HG03354 (cell line): ENCODE results near the gene ELOF1.
"Not testable (repeated sequence)": the region's sequence is repeated elsewhere in the genome, so short reads cannot be mapped to it uniquely, and the experiment has no call there.

ENCODE experiments used
- ATAC-seq: cut with Tn5 transposase; IDR thresholded peaks from one replicate; pipeline ENCODE4 v1.9.1; 2021; ENCODE audit warnings: mild to moderate bottlenecking; ENCODE audit not compliant: unreplicated experiment, poor library complexity, severe bottlenecking

ELOF1 gene

DNA sequence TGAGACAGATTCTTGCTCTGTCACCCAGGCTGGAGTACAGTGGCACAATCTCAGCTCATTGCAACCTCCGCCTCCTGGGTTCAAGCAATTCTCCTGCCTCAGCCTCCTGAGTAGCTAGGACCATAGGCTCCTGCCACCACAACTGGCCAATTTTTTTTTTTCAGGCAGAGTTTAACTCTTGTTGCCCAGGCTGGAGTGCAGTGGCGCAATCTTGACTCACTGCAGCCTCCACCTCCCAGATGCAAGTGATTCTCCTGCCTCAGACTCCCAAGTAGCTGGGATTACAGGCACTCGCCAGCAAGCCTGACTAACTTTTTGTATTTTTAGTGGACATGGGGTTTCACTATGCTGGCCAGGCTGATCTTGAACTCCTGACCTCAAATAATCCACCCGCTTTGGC lies 14.7 kb upstream of the ELOF1 start:
- ATAC-seq, result not testable (repeated sequence)

DNA sequence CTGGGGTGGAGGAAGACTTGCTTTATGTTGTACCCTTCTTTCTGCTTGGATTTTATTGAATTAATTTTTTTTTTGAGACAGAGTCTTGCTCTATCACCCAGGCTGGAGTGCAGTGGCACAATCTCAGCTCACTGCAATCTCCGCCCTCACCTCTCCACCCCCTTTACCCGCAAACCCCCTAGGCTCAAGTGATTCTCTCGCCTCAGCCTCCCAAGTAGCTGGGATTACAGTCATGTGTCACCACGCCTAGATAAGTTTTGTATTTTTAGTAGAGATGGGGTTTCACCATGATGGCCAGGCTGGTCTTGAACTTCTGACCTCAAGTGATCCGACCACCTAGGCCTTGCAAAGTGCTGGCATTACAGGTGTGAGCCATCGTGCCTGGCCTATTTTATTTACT lies 14.3 kb upstream of the ELOF1 start:
- not testable (repeated sequence) for ATAC-seq

GRCh38 chr19:11570039-11570462 lies 11.0 kb upstream of the ELOF1 start:
- no peak for ATAC-seq

DNA sequence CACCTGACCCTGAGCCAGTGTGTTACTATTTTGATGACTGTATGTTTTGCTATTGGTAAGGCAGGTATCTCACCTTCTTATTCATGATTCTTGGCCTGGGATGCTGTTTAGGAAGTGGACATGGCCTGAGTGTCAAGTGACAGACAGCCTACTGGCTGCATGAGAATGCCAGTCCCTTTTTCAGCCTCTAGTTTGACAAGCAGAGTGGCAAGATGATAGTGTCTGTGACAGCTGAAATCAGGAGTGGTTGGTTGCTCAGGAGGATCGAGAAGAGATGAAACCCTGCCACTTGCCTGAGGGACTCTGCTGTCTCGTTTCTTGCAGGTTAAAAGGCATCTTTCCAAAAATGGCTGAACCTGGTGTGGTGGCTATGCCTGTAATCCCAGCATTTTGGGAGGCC lies 7.1 kb upstream of the ELOF1 start:
- no peak for ATAC-seq

GRCh38 chr19:11565649-11565980 lies 6.6 kb upstream of the ELOF1 start:
- not testable (repeated sequence) for ATAC-seq

- ATAC-seq, result not testable (repeated sequence)
Observed at GRCh38 chr19:11564082-11564807, 5.2 kb upstream of the ELOF1 start.

DNA sequence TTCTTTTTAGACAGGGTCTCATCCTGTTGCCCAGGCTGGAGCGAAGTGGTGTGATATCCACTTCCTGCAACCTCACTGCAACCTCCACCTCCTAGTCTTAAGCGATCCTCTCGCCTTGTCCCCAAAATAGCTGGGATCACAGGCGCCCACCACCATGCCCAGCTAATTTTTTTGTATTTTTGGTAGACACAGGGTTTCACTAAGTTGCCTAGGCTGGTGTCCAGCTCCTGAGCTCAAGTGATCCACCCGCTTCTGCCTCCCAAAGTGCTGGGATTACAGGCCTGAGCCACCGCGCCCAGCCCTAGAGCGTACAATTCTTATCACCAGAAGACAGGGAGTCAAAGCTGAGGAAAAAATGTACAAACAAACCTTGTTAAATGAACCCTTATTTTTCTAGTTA lies 4.5 kb upstream of the ELOF1 start:
- no peak for ATAC-seq

DNA sequence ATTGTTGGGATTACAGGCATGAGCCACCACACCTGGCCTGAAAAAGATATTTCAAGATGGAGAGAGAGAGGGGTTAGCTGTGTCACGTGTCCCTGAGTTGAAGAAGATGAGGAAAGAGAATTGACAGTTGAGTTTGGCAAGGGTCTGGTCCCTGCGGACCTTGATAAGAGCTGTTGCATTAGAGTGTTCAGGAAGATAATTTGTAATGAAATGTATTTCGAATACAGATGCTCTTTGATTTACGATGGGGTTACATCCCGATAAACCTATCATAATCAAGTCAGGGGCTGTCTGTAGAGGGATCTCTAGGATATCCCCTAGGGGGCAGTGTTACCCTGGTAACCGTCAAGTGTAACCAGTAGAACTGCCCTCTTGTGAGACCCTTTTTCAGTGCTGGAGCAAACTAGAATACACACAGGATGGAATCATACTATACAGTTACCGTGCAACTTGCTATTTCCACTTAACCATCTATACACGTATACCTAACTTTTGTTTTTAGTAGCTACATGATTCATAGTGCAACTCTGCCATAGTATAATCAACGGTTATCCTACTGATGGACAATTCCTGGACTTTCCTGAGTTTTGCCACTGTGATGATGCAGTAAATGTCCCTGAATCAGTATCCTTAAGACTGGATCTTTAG lies 1.5 kb upstream of the ELOF1 start:
- ATAC-seq, result no peak

DNA sequence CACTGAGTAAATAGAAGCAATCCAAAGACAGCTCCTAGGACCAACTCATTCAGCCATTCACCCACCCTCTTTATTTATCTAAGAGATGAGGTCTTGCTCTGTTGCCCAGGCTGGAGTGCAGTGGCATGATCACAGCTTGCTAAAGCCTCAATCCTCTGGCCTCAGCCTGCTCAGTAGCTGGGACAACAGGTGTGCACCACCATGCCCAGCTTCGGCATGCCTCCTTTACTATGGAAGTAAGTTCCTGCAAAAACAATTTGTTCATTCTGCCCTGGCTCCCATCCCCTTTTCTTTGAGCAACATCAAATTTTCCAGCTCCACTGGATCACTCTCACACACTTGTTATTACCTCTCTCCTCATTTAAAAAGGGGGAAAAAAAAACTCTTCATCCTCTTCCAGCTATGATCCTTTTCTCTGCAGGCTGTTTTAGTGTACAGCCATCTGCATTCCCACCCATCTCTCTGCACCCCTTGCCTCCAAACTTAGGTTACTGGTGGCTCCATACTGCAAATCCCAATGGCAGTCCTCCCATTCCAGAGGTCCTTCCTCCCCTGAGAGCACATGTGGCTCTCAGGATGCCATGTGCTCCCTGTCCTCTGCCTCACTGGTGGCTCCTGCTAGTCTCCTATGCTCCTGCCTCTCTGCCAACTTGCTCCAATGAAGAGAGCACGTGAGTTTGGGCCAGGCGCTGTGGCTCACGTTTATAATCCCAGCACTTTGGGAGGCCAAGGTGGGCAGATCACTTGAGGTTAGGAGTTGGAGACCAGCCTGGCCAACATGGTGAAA lies 2.2 kb downstream of the ELOF1 start:
- no peak for ATAC-seq

- ATAC-seq, result no peak
Observed at GRCh38 chr19:11555246-11555645, 3.8 kb downstream of the ELOF1 start.

DNA sequence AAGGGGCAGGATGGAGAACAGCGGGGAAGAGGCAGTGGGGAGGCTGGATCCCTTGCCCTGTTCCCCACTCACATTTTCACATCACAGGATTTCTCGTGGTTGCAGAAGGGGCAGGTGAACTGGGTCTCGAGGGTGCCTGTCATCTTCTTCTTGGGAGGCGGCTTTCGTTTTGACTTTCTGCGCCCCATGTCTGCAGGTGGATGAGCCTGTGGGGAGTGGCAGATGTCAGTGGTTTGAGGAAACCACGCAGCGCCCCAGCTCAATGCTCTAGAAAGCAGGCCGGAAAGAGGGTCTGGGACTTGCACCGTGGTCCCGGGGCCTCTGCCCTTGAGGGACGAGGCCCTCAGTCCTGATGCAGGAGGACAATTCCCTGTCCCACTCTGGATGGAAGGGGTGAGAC lies 4.9 kb downstream of the ELOF1 start:
- no peak for ATAC-seq

DNA sequence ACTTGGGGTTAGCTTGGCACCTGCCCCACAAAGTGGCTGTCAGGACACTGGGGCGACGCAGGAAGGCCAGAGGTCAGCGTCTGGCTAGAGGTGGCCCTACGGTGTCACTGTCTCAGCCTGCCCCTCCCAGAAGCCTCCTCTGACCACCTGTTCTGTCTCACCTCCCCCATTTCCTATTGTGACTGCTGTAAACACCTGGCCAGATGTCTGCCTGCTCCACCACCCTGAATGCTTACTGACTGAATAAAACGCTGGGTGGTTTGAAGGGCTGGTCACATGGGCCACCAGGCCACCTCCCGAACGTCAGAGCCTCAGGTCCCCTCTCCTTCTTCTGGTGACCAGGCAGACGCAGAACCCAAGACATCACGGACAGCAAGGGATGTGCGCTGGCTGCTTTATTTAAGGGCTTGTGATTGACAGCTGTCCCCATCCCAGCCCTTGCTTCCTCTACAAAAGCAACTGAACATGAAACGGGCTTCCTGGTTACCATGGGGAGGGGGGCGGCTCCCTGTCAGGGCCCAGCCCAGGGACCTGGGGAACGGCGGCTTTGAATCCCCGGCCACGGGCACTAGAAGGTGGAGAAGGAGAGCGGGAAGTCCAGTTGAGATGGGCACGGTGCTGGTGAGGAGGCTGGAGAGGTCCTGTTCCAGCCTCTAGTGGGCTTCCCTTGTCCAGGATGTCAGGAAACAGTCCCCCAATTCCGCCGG lies 6.2 kb downstream of the ELOF1 start:
- ATAC-seq, result no peak

- ATAC-seq, result no peak
Observed at GRCh38 chr19:11551603-11552235, 7.3 kb downstream of the ELOF1 start.

DNA sequence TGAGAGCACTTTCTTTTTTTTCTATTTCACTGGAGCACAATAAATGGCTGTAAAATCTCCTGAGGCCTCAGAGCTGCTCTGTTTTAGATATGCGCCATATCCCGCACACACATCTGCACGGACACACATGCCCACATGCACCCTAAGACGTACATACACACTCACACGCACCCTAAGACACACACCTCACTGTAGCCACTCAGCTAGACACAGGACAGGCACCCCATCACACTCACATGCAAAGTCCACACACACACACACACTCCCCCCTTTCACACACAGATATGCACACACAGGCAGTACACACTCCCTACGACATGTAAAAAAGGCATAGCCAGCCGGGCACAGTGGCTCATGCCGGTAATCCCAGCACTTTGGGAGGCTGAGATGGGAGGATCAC lies 8.8 kb downstream of the ELOF1 start:
- no peak for ATAC-seq

- ATAC-seq, result no peak
Observed at GRCh38 chr19:11549386-11549953, 9.6 kb downstream of the ELOF1 start.

- no peak for ATAC-seq
Observed at GRCh38 chr19:11547929-11548700, 10.9 kb downstream of the ELOF1 start.

GRCh38 chr19:11541238-11541637 lies 17.8 kb downstream of the ELOF1 start:
- ATAC-seq, result no peak

GRCh38 chr19:11540645-11541044 lies 18.4 kb downstream of the ELOF1 start:
- no peak for ATAC-seq
